Loucy (cell line): ENCODE results near the gene ARHGEF12.

ENCODE experiments used
- EZH2phosphoT487 ChIP-seq: fragments of 200-600 bp; IDR thresholded peaks from 2 replicates; pipeline ENCODE4 v1.6.1; 2018; ENCODE audit warnings: antibody characterized with exemption, mild to moderate bottlenecking, moderate library complexity, borderline replicate concordance
- TF ChIP-seq, protein P1 (sequence below): fragments of 200-600 bp; sonication (generic); conservative IDR thresholded peaks from 2 replicates; pipeline ENCODE4 v1.5.1; 2014; ENCODE audit warnings: mild to moderate bottlenecking, antibody characterized with exemption, low read length

DNA sequence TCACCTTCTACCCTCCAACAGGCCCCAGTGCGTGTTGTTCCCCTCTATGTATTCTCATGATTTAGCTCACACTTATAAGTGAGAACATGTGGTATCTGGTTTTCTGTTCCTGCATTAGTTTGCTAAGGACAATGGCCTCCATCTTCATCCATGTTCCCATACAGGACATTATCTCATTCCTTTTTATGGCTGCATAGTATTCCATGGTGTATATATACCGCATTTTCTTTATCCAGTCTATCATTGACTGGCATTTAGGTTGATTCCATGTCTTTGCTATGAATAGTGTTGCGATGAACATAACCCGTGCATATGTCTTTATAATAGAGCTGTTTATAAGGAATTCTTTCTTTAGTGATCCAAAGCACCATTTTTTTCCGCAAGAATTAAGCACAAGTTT, 39.7 kb upstream of the ARHGEF12 start:
- TF ChIP-seq, protein P1, sequence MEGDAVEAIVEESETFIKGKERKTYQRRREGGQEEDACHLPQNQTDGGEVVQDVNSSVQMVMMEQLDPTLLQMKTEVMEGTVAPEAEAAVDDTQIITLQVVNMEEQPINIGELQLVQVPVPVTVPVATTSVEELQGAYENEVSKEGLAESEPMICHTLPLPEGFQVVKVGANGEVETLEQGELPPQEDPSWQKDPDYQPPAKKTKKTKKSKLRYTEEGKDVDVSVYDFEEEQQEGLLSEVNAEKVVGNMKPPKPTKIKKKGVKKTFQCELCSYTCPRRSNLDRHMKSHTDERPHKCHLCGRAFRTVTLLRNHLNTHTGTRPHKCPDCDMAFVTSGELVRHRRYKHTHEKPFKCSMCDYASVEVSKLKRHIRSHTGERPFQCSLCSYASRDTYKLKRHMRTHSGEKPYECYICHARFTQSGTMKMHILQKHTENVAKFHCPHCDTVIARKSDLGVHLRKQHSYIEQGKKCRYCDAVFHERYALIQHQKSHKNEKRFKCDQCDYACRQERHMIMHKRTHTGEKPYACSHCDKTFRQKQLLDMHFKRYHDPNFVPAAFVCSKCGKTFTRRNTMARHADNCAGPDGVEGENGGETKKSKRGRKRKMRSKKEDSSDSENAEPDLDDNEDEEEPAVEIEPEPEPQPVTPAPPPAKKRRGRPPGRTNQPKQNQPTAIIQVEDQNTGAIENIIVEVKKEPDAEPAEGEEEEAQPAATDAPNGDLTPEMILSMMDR: no peak
- TF ChIP-seq EZH2phosphoT487: no peak
